NCI-H1048 (cell line): ENCODE results near the gene GRIN1.

Experiments used
- DNase-seq: peaks from one replicate; lab custom pipeline; 2025; lab: John Stamatoyannopoulos, UW

The GRIN1 gene

DNA sequence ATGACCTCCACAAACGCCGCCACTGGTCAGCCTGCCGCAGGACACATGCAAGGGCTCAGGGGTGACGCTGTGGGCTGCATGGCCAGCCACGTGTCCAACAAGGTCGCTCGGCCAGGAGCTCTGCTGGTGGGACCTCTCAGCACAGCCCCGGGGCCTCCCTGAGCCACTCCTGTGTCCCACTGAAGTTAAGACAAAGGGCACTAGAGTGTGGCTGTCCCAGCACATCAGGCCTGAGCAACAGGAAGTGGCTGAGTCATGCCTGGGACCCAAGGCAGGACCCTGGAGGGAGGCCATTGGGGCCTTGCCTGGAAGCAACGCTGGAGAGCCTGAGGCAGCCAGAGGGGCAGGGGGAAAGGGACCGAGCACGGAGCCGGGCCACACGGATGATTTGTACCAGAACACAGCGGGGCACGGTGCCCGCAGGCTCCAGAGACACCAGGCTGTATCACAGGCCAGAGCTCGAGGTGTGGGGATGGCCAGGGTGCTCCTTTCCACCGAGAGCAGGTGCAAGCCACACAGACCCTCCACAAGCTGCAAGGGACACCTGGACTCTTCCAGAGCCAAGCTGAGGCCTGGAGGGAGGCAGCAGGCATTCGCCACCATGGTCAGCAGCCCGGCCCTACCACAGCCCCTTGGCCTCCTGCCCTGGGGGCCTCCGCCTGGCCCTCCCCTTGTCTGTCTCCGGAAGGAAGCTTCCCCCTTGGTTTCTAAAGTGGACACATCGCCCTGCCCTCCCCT is 39.4 kb downstream of the GRIN1 start:
- no peak for DNase-seq

DNA sequence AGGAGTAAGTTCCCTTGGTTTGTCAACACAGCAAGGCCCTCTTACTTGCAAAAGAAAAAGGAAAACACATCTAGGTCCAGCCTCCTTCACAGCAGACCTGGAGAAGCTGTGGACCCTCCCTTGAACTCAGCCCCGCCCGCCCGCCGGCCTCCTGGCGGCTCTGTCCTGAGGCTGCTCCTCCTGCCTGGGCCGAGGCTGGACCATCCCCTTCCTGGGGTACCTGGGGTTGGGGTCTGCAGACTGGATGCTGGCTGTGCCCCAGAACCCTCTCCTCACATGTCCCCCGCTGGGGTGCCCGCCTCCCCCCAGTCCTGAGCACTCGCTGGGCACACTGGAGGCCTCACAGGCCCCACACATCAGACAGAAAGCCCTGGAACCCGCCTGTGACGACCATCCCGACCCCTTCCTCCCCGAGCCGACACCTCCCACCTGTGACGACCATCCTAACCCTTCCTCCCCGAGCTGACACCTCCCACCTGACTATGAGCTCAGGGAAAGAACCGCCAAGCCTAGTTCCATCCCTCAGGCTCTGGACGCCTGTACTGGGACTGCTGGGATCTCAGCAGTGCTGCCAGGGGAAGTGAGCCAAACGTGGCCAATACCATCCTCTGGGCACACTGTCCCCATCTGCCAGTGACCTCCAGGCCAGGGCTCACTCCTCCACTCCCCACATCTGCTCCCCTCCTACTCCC is 40.1 kb downstream of the GRIN1 start:
- no peak for DNase-seq

DNA sequence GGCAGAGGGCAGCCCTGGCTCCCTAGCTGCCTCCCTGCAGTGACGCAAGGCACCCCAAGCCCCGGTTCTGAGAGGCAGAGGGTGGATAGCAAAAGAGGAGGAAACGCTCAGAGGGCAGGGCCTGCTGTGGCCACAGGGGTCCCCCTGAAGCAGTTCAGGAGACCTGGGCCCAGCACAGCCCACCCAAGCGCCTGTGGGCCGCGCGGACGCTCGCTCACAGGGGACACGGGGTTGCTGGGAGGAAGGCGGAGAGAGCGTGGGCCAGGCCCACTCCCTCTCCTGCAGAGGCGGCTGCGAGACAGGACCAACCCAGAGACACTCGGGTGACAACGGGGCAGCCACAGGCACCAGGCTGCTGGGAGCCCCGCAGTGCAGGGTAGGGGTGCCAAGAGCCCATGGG is 40.8 kb downstream of the GRIN1 start:
- no peak for DNase-seq

GRCh38 chr9:137180491-137180890 is 41.5 kb downstream of the GRIN1 start:
- DNase-seq = no peak

- DNase-seq = no peak
These were observed 42.7 kb downstream of the GRIN1 start for GRCh38 chr9:137181680-137182079.

GRCh38 chr9:137182836-137183235 is 43.9 kb downstream of the GRIN1 start:
- no peak for DNase-seq

GRCh38 chr9:137183980-137184595 is 45.1 kb downstream of the GRIN1 start:
- DNase-seq = no peak

DNA sequence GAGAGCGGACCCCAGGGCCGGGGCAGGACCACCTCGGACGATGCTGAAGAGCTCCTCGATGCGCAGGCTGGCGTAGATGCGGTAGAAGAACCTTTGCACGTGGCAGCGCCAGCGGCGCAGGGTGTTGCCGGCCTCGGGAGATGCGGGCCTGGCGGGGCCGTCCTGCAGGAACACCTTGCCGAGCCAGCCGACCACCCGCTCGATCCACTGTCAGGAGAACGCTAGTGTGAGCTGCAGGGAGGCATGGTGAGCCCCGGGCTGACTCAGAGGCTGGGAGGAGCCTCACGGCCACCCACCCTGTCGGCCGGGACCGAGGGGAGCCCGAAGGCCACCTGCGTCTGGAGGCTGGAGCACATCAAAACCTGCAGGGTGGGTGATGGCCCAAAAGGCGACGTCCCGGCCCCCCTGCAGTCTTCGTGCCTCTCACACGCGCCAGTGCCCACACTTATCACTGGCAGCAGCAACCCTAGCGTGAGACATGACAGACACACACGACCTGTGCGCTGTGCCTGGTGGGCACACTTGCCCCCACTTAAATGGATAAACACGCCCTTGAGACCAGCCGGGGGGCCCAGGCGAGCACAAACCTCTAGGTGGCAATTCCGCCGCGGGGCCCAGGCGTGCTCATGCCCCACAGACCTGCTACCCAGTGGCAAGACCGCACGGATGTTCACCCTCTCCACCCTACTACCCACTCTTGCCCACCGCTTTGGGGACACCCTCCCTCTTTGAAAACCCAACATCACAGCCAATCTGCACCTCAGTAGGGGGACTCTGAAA is 46.1 kb downstream of the GRIN1 start:
- no peak for DNase-seq

GRCh38 chr9:137185921-137186320 is 47.0 kb downstream of the GRIN1 start:
- no peak for DNase-seq

DNA sequence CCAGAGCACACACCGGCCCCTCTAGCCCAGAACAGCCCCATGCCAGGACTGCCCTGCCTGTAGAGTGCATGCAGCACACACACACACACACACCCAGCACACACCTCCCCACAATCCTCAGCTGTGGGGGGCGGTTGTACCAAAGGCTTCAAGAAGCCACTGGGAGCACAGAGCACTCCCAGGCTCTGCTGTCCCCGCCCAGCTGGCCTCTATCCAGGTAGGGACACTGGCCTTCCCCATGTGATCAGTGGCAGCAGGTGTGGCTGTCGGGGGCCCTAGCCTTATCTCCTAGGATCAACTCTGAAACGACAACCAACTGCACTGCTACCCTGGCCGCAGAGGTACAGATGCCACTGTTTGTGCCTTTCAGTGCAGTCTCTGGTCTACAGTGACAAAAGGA is 47.4 kb downstream of the GRIN1 start:
- no peak for DNase-seq

DNA sequence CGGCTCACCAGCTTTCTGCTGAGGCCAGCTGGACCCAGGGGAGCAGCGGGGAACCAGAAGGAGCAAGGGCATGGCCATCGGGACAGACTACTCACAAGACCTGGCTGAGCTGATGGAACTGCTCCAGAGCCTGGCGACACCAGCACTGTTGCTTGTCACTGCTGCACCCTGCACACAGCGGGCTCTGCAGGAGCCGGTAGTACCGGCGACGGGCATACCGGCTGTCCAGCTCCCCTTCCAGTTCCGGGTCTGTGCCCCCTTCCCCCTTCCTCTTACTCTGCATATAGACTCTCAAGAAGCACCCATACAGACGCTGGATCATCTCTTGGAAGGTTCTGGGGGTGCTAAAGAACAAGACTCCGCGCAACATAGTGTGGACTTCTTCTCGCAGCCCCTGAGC is 48.4 kb downstream of the GRIN1 start:
- no peak for DNase-seq

- DNase-seq = no peak
These were observed 49.1 kb downstream of the GRIN1 start for GRCh38 chr9:137188086-137188489.

- peak; percentile 83 for DNase-seq
These were observed 49.7 kb downstream of the GRIN1 start, which contains the start of the genes ANAPC2 and SSNA1 for GRCh38 chr9:137188490-137189296. Gene ANAPC2, minus strand, starts transcription at chr9:137188560. Its CDS starts 28 bp downstream, at chr9:137188532. Gene SSNA1, plus strand, starts transcription at chr9:137188676. Its CDS starts 51 bp downstream, at chr9:137188727.

DNA sequence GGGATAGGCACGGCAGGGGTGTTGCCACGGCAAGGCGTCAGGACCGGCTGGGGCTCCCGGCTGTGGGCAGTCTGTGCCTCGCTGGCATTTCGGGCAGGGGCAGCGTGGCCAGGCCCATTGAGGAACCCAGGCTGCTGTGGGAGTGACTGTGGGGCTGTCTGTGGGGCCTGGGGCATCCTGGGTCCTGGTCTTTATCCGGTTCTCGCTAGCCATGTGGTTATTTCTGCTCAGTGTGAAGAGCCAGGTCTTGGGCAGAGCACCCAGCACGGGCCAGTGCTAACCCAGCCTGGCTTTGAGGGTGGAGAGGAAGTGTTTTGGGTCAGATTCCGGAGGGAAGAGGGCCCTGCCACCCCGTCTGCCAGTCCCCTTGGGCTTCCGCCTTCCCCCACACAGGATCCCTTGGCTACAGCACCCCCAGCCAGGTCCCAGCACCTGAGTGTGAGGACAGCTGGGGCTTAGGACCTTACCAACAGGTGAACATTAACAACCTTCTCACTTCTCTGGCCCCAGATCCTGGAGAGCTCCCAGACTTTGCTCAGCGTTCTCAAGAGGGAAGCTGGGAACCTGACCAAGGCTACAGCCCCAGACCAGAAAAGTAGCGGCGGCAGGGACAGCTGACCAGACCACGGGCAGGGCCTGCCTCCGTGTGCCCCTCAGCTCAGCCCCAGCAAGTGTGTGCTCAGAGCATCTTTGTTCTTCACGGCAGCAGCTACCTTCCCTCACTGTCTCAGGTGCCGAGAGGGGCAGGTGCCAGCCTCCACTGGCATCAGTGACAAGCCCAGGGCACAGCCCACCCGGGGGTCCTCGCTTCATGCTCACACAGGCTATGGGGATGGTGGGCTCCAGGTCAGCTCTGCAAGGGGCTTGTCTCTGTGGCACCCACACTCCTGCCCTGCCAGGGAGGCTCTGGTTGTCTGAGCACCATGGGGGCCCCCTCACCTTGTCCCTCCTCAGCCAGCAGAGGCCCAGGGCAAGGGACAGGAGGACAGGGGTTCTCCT is 50.6 kb downstream of the GRIN1 start:
- DNase-seq = no peak

- no peak for DNase-seq
These were observed 51.4 kb downstream of the GRIN1 start for GRCh38 chr9:137190315-137190856.

DNA sequence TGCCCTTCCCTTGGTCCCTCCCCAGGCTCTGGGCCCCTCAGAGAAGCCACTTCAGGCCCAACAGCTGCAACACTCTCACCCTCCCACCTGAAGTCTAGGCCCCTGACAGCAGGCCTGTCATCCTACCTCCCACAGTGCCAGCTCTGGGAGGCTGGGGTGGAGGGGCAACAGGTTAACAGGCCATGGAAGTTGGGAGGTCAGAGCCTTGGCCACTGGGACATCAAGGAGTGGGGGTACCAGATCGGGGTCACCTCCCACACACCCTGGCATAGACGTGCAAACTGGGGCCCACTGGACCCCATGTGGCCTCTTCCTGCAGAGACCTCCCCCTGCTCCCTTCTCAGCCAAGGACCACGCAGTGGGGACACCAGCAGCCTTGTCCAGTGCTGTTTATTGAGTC is 52.3 kb downstream of the GRIN1 start:
- DNase-seq = no peak

DNA sequence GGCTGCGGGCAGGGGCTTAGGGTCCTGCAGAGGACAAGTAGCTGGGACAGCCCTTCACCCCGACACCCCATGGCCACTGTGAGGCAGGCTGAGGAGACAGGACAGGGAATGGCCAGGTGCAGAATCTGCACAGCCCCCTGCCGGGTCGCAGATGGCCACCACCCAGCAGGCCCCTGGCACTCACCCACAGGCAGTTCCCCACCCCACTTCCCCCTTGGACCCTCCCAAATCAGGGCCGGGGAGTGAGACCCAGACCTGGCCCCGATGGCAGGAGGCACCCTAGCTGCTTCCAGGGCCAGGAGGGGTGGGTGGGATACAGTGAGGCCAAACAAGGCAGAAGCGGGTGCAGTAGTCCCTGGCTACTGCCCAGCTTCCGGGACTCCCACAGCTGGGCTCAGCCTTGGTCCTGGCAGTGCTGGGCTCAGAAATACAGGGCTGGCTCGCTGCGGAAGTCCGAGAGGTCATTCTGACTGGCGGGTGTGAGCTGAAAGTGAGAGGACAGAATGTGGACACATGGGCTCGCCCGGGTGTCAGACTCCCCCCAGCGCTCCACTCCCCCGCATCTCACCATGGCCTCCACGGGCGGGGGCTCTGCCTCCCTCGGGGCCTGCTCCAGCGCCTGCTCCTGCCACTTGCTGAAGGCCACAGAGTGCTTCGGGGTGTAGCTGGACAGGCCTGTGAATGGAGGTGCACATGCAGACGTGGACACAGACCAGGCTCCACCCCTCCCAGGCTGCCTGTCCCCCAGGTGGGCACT is 52.9 kb downstream of the GRIN1 start:
- DNase-seq = no peak

GRCh38 chr9:137192448-137192780 is 53.5 kb downstream of the GRIN1 start:
- DNase-seq = no peak

DNA sequence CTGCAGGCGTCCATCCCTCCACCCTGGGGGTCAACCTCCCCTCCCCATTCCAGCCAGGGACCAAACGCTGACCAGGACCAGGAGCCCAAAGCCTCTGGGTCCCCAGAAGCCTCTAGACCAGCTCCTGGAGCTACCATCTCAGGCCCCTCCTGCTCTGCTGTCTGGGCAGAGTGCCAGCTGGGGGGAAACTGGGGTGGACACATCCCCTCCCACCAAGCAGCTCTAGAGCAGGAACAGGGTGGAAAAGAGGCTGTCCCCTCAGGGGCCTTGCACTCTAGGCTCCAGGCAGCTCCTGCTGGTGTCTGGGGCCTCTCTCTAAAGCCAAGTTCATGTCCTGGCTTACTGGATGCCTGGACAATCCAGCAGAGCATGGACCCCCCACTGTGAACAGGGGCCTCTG is 53.9 kb downstream of the GRIN1 start:
- no peak for DNase-seq
